HG03025 (cell line): Measurements from ENCODE around the gene BUD23.

Source experiments
- ATAC-seq: cut with Tn5 transposase; IDR thresholded peaks from one replicate; pipeline ENCODE4 v1.9.1; 2021; ENCODE audit warnings: mild to moderate bottlenecking, moderate library complexity; ENCODE audit not compliant: unreplicated experiment, low FRiP score

The BUD23 gene

GRCh38 chr7:73738612-73739386 is 55.4 kb downstream of the BUD23 start, which contains the start of gene ABHD11:
Gene ABHD11, minus strand, starts transcription at chr7:73738802. Its CDS starts 32 bp downstream, at chr7:73738770.
- ATAC-seq: peak; percentile 81

- ATAC-seq: no peak
Observed at GRCh38 chr7:73739387-73739767, 56.0 kb downstream of the BUD23 start.

GRCh38 chr7:73740212-73740611 is 56.8 kb downstream of the BUD23 start:
- ATAC-seq: no peak

- ATAC-seq: no peak
Observed at GRCh38 chr7:73740771-73741170, 57.4 kb downstream of the BUD23 start.

GRCh38 chr7:73741600-73741999 is 58.2 kb downstream of the BUD23 start:
- ATAC-seq: no peak

GRCh38 chr7:73742338-73742752 is 58.9 kb downstream of the BUD23 start:
- ATAC-seq: no peak

GRCh38 chr7:73742753-73743641 is 59.6 kb downstream of the BUD23 start:
- no peak for ATAC-seq

GRCh38 chr7:73746378-73746777 is 63.0 kb downstream of the BUD23 start:
- no peak for ATAC-seq
